Activated naive CD4-positive, alpha-beta T cell treated with anti-CD3 and anti-CD28 coated beads, Interleukin-2, amount 50 U/mL, for 72 hours (primary cell): ENCODE measurements around the gene C15orf39. TPM values are rescaled to one million over a fixed set of nuclear protein-coding genes. Genes with fewer than 3 reads are reported as not detected.

Source experiments
- ATAC-seq, 2 donors: fragments of 150-1000 bp; cut with Tn5 transposase; 2 replicates each; pipeline ENCODE4 v1.10.0; 2021; ENCODE audit warnings: mild to moderate bottlenecking in 2 of 2, moderate library complexity in 2 of 2
- DNase-seq, 2 donors: peaks; one replicate each; pipeline ENCODE4 v3.0.0; 2021 to 2022; ENCODE audit warnings: low spot score in 2 of 2
- H3K27ac Mint-ChIP-seq, 2 donors: one replicate each; pipeline ENCODE4 v1.8.0; 2022; ENCODE audit warnings: mild to moderate bottlenecking in 2 of 2, mixed read lengths in 2 of 2
- H3K36me3 Mint-ChIP-seq, 2 donors: one replicate each; pipeline ENCODE4 v1.8.0; 2022; ENCODE audit warnings: mixed read lengths in 2 of 2
- H3K9me3 Mint-ChIP-seq, 2 donors: one replicate each; pipeline ENCODE4 v1.8.0; 2022; ENCODE audit warnings: mixed read lengths in 2 of 2
- total RNA-seq, 2 donors: library from RNA; stranded (reverse); gene quantifications; one replicate each; pipeline ENCODE4 v1.2.3, GENCODE V29; 2022

The C15orf39 gene
- total RNA-seq, 2 donors from 2014 or later = 17.5 to 22.8 TPM

GRCh38 chr15:75168374-75168773 lies 33.3 kb upstream of the C15orf39 start:
- H3K36me3 Mint-ChIP-seq = peaks cover 0 to 5% of the 10 kb centered on the region in 2 donors
- DNase-seq (no peak), ATAC-seq (no peak)
- H3K27ac Mint-ChIP-seq = no peak overlapping the region
- peaks cover 0 to 10% of the 10 kb centered on the region in 2 donors for H3K9me3 Mint-ChIP-seq

GRCh38 chr15:75170203-75170602 lies 31.5 kb upstream of the C15orf39 start:
- peak overlapping the region in 1 of 2 donors; percentile 14 for H3K27ac Mint-ChIP-seq
- H3K36me3 Mint-ChIP-seq = peaks cover 0 to 5% of the 10 kb centered on the region in 2 donors
- peaks cover 0 to 10% of the 10 kb centered on the region in 2 donors for H3K9me3 Mint-ChIP-seq
- DNase-seq = no peak
- ATAC-seq = no peak

DNA sequence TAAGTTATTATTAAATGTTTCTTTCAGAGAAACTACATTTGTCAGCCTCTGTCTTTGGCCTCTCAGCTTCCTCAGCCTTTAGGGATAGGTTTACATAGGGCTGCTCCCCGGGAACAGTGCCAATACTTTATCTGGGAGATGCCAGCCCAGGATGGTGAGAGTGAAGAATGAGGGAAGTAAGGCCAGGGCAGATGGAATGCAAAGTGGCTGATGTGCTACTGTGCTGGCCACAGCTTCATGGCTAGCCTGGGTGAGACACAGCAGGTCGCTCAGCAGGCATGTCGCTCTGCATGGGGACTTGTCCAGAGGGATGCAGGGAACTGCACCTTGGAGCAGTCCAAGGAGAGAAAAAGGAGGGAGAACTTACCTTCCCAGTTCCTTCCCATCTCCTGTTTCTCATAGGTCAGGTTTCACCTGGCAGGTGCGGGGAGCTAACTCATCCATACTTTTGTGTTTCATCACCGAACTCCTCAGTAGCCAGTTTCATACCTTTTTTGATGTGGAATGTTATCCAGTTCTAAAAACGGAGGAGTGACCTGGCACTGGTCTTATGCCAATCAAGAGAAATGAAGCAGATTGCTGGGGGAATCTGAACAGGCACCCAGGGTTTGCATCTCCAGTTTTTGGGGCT lies 30.9 kb upstream of the C15orf39 start:
- Mint-ChIP-seq H3K9me3 (peaks cover 0 to 10% of the 10 kb centered on the region in 2 donors), H3K27ac (no peak overlapping the region), H3K36me3 (peaks cover 0 to 5% of the 10 kb centered on the region in 2 donors)
- DNase-seq = no peak
- ATAC-seq = no peak

GRCh38 chr15:75171408-75171807 lies 30.3 kb upstream of the C15orf39 start:
- no peak overlapping the region for H3K27ac Mint-ChIP-seq

GRCh38 chr15:75172284-75172820 lies 29.3 kb upstream of the C15orf39 start:
- H3K36me3 Mint-ChIP-seq = peaks cover 0 to 5% of the 10 kb centered on the region in 2 donors
- no peak for DNase-seq
- peaks cover 0 to 10% of the 10 kb centered on the region in 2 donors for H3K9me3 Mint-ChIP-seq
- H3K27ac Mint-ChIP-seq = no peak overlapping the region
- no peak for ATAC-seq

More at GRCh38 chr15:75171408-75171807, 30.3 kb upstream of the C15orf39 start:
- Mint-ChIP-seq H3K36me3 (peaks cover 0 to 5% of the 10 kb centered on the region in 2 donors), H3K9me3 (peaks cover 0 to 10% of the 10 kb centered on the region in 2 donors)
- peak; percentile 69 to 75 for ATAC-seq
- DNase-seq = no peak

GRCh38 chr15:75174102-75174501 lies 27.6 kb upstream of the C15orf39 start:
- no peak overlapping the region for H3K27ac Mint-ChIP-seq
- peaks cover 0 to 8% of the 10 kb centered on the region in 2 donors for H3K9me3 Mint-ChIP-seq
- H3K36me3 Mint-ChIP-seq = peaks cover 0 to 3% of the 10 kb centered on the region in 2 donors
- DNase-seq (no peak), ATAC-seq (no peak)

DNA sequence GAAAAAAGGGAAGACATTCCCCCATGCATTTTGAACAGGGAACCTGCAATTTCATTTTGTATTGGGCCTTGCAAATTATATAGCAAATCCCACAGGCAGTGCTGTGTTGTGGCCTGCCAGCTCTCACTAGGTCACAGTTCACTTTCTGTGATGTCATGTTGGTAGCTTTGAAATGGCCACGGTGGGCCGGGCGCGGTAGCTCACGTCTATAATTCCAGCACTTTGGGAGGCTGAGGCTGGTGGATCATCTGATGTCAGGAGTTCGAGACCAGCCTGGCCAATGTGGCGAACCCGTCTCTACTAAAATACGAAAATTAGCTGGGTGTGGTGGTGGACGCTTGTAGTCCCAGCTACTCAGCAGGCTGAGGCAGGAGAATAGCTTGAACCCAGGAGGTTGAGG lies 27.0 kb upstream of the C15orf39 start:
- no peak for ATAC-seq
- no peak for DNase-seq
- peaks cover 0 to 5% of the 10 kb centered on the region in 2 donors for H3K9me3 Mint-ChIP-seq
- no peaks in the 10 kb centered on the region for H3K36me3 Mint-ChIP-seq
- no peak overlapping the region for H3K27ac Mint-ChIP-seq

GRCh38 chr15:75176396-75176761 lies 25.3 kb upstream of the C15orf39 start:
- Mint-ChIP-seq H3K27ac (no peak overlapping the region), H3K36me3 (no peaks in the 10 kb centered on the region), H3K9me3 (no peaks in the 10 kb centered on the region)
- ATAC-seq = no peak
- DNase-seq = no peak

- ATAC-seq (no peak), DNase-seq (no peak)
- H3K36me3 Mint-ChIP-seq = no peaks in the 10 kb centered on the region
- no peak overlapping the region for H3K27ac Mint-ChIP-seq
- H3K9me3 Mint-ChIP-seq = no peaks in the 10 kb centered on the region
These were observed 24.2 kb upstream of the C15orf39 start for GRCh38 chr15:75177360-75178071.

GRCh38 chr15:75178171-75178937 lies 23.3 kb upstream of the C15orf39 start:
- ATAC-seq = no peak

DNA sequence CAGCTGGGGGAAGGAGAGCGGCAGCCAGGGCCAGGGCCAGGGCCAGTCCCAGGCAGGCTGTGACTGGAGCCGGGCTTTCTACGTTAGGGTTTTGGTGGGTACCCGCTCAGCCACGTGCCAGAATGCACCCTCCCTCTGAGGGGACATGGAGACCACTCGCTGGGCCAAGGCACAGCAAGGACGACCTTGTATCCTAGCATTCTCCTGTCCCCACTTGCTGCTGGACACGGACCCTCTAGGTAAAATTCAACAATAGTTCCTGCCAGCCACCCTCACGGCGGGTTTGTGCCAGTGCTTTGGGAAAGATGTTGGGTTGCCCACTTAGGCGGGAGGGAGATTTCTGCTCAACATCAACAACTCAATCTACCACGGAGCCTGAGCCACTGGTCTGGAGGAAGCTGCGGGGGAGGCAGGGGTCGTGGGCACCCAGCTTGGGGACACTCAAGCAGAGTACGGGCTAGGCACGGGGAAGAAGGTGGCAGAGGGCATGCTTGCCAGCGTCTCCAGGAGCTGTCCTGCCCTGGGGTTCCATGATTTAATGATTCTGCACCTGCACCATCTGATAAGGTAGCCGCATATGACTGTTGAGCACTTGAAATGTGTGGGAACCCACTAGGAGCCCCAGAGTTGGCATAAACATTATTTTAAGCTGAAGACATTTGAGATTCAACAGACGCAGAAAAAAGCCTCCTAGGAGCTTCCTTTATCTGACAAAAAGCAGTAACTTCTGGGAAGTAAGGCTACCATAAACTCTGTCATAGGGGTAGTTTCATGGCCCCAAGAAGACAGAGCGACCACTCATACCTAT lies 22.5 kb upstream of the C15orf39 start:
- Mint-ChIP-seq H3K36me3 (no peaks in the 10 kb centered on the region), H3K9me3 (no peaks in the 10 kb centered on the region), H3K27ac (no peak overlapping the region)
- no peak for DNase-seq
- no peak for ATAC-seq

More at GRCh38 chr15:75178171-75178937, 23.3 kb upstream of the C15orf39 start:
- DNase-seq = no peak
- Mint-ChIP-seq H3K36me3 (no peaks in the 10 kb centered on the region), H3K9me3 (no peaks in the 10 kb centered on the region), H3K27ac (no peak overlapping the region)

DNA sequence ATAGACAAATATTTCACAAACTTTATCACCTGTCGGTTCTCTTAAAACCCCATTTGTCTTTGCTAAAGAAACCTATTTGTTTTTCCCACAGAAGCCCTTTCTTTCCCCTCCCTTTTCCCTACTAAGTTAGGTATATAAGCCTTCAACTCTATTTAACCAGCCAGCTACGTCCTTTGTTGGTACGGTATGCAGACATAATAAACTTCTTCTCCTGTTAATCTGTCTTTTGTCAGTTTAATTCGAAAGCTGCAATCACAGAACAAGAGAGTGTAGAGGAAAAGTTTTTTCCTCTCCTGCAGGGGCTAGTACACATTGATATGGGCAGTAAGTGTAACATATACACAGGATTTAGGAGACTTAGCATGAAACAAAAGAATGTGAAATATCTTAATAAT lies 21.9 kb upstream of the C15orf39 start:
- ATAC-seq (no peak), DNase-seq (no peak)
- Mint-ChIP-seq H3K36me3 (no peaks in the 10 kb centered on the region), H3K27ac (no peak overlapping the region), H3K9me3 (no peaks in the 10 kb centered on the region)

DNA sequence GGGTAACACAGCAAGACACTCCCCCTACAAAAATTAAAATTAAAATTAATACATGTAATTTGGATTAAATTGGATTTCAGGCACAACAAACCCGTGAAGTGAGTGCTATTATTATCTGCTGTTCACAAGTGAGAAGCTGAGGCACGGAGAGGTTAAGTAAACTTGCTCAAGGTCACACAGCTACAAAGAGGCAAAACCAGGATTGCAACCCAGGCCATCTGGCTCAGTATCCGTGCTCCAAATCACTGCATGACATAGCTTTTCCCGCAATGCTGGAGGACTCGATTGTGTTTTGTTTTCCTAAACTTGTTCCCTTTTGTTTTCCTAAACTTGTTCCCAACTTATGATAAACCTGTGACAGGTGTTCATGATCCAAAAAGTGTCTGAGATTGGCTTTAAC lies 19.9 kb upstream of the C15orf39 start:
- Mint-ChIP-seq H3K36me3 (no peaks in the 10 kb centered on the region), H3K9me3 (no peaks in the 10 kb centered on the region), H3K27ac (no peak overlapping the region)
- ATAC-seq = no peak
- DNase-seq = no peak

DNA sequence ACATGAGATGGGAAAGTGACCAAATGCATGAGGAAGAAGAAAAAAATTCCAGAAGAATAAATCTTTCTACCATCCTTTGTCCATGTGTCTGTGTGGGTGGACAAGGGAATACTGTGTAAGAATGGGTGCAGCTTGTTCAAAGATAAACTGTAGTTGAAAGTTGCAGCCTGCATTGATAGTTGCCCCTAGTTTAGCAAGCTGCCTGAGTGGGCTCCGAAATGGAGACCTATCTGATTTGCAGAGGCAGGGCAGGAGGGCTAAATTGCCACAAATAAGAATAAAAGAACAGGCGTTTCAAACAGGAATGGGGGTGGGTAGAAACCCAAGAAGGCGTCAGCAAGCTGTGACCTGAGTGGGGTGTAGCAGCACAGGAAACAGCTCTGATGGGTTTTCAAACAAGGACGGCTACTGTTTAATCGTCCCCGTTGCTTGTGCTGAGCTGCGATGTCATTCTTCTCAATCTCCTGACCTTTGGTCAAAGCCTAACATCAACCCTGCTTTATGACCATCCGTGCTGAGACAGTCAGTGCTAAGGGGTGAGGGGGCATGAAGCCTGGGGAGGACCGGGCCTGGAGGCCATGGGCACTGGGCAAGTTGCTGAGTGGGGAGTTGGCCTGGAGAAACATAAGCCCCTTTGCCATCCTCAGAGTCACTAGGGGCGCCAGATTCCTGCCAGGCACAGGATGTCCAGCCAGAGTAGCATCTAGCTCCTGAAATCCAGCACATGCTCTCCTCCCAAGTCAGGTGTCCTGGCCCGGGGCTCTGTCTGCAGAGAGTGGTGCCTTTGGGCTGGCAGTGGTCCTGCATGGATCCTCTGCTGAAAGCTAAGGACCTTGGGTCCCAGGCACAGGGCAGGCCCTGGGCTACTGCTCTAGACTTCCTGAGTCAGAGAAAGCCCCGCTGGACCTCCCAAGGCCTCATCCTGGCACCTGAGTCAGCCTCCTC lies 19.2 kb upstream of the C15orf39 start:
- no peaks in the 10 kb centered on the region for H3K9me3 Mint-ChIP-seq
- ATAC-seq = no peak
- H3K27ac Mint-ChIP-seq = no peak overlapping the region
- no peaks in the 10 kb centered on the region for H3K36me3 Mint-ChIP-seq
- no peak for DNase-seq

DNA sequence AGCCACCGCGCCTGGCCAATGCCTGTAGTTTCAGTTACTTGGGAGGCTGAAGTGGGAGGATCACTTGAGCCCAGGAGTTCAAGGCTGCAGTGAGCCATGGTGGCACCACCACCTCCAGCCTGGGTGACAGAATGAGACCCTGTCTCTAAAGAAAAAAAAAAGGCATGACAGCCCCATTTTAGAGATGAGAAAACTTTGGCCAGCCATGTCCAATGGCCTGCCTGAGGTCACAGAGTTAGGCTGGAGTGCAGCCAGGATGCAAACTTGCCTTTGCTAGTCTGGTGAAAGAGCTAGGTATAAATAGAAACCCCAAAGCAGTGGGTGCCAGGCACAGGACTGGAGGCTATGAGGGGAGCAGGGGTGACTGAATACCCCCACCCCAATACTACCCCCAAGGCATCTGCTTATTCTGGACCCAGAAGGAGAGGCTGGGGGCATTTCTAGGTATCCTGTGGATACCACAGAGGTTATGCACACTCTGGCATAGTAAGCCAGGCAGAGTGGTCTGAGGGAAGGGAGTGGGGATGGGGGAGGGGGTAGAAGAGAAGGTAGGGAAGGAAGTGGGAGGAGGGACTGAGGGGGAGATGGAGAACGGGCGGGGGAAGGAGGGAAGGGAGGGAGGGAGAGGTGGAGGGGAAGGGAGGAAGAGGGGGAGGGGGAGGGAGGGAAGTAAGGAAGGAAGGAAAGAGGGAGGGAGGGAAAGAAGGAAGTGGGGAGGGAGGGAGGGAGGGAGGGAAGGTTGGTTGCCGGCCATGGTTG lies 16.2 kb upstream of the C15orf39 start:
- no peak for ATAC-seq

More for the DNA sequence above, 16.2 kb upstream of the C15orf39 start:
- DNase-seq = no peak
- Mint-ChIP-seq H3K27ac (no peak overlapping the region), H3K9me3 (no peaks in the 10 kb centered on the region), H3K36me3 (no peaks in the 10 kb centered on the region)
